NCI-H1417 (cell line): ENCODE results near the gene HARS1.
"Not testable (repeated sequence)": the region's sequence is repeated elsewhere in the genome, so short reads cannot be mapped to it uniquely, and the experiment has no call there.

Experiments used
- DNase-seq, 3 experiments: peaks; one replicate each; lab custom pipeline; 2025; lab: John Stamatoyannopoulos, UW

The HARS1 gene

DNA sequence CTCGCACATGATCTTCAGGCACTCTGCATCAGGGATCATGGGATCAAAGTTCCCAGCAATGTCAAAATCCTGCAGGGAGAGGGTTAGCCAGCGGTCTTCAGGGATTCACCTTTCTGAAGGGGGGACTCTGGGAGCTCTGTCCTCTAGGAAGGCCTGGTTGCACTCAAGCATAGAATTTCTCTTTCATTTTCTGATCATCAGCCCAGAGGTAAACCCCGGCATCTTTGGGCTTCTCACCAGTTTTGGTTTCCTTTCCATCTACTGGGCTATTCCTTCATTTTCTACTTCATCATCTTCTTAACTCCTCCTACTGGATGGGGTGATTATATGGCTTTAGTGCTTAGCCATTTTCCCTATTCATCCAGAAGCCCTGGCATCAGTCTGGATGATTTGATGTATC is 13.2 kb downstream of the HARS1 start:
- no peak for DNase-seq

- no peak for DNase-seq
Observed at GRCh38 chr5:140674629-140675028, 16.5 kb downstream of the HARS1 start.

- DNase-seq, result no peak
Observed at GRCh38 chr5:140674211-140674610, 17.0 kb downstream of the HARS1 start.

DNA sequence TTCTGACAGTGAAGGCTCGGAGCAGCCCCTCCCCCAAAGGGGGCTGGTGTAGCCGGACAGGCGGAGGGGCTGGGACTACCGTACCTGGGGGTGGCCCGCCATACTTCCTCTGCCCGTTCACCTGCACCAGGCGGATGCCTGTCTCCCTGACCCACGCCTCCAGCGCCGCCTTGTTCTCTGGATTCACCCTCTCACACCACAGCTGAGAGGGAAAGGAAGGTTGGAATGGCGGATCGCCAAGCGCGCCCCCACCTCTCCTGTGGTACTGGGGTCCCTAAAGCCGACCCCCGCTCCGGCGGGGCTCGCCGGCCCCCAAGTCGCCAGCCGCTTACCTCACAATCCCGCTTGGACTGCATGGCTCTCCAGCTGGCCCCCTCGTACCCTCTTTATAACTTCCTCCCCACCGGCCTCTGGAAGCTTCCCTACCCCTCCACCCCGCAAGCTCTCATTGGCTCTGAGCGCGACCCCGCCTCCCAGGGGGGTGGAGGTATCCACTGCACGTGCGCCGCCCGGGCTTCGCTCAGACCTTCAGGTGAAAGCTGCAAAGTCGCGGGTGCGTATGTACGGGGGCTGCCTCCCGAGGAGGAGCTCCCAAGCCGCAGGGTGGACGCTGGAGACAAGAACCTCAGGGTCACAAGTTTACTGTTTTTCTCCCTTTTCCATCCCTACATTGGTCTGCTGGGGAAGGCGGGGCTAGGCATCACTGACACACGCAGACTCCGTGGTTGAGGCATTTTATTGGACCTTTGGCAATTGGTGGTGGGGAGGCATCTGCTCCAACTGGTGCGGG is 17.8 kb downstream of the HARS1 start, which contains the start of gene DND1:
Gene DND1, minus strand, starts transcription at position 390 of the 790 bp plus-strand sequence. Its CDS starts 34 bp downstream, at position 356.
- no peak for DNase-seq

GRCh38 chr5:140672455-140673186 is 18.5 kb downstream of the HARS1 start:
- peak in 1 of 3 experiments; percentile 0 for DNase-seq

GRCh38 chr5:140671472-140672125 is 19.6 kb downstream of the HARS1 start:
- DNase-seq, result no peak

DNA sequence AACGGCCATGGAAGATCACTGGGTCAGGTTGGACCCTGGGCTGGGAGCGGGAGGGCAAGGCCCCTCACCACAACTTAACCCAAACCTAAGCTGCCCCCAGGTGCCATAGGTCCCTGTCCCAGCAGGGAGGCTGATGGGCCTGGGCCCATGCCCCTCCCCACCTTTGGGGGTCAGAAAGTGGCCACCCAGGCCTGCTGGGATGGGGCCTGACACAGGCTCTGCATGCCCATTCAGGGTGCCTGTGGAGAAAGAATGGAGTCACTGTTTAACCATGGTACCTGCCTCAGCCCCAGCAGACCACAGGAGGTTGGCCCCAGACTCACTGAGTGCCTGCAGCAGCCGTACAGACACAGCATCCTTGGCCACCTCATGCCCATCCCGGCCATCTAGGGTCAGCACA is 20.1 kb downstream of the HARS1 start:
- DNase-seq, result not testable (repeated sequence)

GRCh38 chr5:140664359-140665119 is 26.6 kb downstream of the HARS1 start, which contains the start of gene WDR55:
TSS of gene WDR55 (plus strand) at chr5:140664904. CDS start at chr5:140664913, 9 bp downstream.
- peak; percentile 85 to 90 (median 90) for DNase-seq

GRCh38 chr5:140664030-140664358 is 27.2 kb downstream of the HARS1 start:
- DNase-seq, result no peak

GRCh38 chr5:140660371-140660770 is 30.8 kb downstream of the HARS1 start:
- DNase-seq, result not testable (repeated sequence)

DNA sequence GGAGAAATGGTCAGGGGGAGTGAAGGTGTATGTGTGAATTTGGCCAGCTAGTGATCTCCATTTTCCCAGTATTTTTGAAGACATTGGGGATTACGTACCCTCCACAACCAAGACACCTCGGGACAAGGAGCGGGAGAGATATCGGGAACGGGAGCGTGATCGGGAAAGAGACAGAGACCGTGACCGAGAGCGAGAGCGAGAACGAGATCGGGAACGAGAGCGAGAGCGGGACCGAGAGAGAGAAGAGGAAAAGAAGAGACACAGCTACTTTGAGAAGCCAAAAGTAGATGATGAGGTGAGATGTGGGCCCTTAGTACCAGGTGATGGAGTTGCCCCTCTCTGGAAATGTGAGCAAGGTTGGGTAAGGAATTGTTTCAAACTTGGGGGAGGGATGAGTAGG is 32.3 kb downstream of the HARS1 start:
- DNase-seq, result no peak

DNA sequence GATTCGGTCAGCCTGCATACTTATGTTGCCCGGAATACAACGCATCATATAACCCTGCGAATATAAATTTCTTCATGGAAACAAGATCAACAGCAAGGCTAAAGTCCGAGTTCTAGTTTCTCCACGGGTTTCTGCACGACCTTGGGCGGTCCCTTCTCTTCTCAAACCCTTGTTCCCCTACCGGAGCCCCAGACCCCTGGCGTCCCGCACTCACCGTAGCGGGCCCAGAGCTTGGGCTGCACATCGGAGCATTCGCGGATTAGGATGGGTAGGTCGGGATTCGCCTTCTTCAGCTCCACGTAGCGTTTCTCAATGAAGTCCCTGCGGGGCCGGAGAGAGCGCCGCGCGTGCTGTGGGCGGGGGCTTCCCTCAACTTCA is 44.1 kb downstream of the HARS1 start:
- DNase-seq, result peak in 1 of 3 experiments; percentile 17

DNA sequence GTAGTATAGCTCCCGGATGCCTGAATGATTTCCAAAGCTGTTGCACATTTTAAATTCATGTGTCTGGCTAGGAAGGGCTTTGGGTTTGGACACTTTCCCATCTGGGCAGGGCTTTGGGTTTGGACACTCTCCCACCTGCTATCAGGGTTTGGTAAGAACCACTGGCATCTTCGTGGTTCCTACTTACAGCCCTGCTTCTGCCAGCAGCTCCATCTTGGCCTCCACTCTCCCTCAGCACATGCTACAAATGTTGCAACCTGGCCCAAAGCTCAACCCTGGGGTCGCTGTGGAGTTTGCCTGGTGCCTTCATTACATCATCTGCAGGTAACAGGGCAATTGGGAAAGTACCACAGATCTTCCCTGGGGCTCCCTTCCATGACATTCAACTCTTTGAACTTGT is 48.5 kb downstream of the HARS1 start:
- DNase-seq, result no peak

- no peak for DNase-seq
Observed at GRCh38 chr5:140641716-140642115, 49.5 kb downstream of the HARS1 start.

DNA sequence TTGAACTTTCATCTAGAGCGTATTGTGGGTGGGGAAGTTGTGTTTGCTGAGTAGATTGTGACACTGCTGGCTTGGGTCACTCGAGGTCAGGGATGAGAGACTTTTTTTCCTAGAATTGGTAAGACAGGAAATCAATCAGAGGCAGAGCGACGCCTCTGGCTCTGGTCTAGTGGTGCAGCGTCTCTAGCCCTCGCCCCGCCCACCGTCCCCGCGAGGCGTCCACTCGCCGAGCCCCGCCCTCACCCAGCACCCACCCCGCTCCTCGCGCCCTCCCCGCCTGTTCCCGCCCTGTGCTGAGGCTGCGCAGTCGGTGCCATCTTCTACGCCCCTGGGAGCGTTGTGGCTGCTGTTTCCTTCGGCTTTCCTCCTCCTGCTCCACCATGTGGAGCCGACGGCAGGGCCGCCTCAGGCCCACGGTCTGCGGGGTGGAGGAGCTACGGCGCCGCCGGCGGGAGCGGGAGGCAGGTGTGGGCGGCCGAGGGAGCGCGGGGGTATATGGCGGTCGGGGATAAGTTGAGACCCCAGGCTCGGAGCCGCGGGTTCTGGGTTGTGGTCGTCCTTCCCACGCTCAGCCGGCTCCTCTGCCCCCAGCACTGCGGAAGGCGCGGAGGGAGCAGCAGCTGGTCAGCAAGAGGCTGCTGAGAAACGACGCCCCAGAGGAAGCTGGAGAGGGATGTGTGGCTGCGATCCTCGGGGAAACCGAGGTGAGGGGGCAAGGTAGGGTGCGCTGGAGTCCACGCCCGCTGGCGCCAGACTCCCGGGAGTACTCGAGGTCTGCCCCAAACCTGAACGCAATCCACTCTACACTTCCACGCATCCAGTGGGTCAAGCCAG is 51.8 kb downstream of the HARS1 start, which contains the start of gene TMCO6:
Gene TMCO6, plus strand, starts transcription at position 304 of the 834 bp plus-strand sequence. Its CDS starts 77 bp downstream, at position 381.
- DNase-seq, result peak; percentile 86 to 95 (median 93)

- not testable (repeated sequence) for DNase-seq
Observed at GRCh38 chr5:140638898-140639147, 52.3 kb downstream of the HARS1 start.

- no peak for DNase-seq
Observed at GRCh38 chr5:140637371-140638100, 53.6 kb downstream of the HARS1 start.

DNA sequence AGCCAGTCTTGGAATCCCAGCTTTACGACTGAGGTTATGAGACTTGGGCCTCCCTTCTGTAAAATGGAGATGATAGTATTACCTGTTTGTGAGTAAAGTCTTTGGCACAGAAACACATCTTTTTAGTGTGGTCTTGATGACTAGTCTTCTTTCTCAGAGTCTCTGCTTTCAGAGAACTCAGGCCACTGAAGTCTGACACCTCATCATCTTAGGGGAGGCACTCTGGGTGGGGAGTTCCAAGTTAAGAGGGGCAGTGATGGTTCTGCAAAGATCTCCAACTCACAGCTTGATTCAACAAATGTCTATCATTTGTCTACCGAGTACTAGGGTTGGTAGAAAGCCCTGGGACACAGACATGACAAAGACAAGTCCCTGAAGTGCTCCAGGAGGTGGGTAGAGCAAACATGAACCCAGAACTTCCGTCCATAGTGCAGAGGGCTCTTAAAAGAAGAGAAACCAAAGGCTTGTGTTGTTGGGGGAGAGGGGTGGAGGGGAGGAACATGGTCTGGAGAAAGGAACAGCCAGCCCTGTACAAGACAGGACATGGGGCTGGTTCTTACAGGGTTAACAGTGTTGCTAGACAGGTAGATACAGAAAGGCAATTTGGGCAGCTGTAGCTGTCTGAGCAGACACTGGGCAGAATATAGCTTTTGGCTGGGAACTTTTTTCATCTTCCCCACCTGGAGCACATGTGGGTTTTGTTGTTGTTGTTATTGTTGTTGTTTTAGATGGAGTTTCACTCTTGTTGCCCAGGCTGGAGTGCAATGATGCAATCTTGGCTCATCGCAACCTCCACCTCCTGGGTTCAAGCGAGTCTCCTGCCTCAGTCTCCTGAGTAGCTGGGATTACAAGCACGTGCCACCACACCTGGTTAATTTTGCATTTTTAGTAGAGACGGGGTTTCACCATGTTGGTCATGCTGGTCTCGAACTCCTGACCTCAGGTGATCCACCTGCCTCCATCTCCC is 55.6 kb downstream of the HARS1 start:
- no peak for DNase-seq

DNA sequence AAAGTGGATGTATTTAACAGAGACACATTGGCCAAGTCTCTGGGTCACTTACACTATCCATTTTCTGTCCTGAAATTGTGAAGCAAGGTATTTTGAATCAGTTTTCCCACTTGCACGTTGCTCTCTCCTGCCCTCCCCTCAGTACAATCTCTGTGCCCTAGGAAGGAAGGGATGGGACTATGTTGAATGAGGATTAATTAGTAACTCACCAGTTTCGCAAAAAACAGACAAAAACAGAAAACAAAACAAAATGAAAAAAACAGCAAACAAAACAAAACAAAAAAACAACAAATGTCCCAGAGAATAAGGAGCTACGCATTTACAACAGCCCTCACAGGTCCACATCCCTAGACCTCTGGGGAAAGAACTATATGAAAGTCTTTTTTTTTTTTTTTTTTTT is 57.1 kb downstream of the HARS1 start:
- no peak for DNase-seq
